Prostate gland (tissue), 2 donors: ENCODE data around the gene SCTR.

Source experiments
- CTCF ChIP-seq, 4 experiments: fragments of 200-600 bp in 2 of 4; fragments of 450-650 bp in 2 of 4; sonication (generic) in 2 of 4; IDR thresholded peaks; 1 replicate in 3 of 4; 2 replicates in 1 of 4; pipeline ENCODE4 v1.5.1; 2016 to 2019; ENCODE audit warnings: antibody characterized with exemption in 4 of 4, mild to moderate bottlenecking in 2 of 4, moderate library complexity in 2 of 4
- POLR2A ChIP-seq: fragments of 450-650 bp; IDR thresholded peaks from one replicate; pipeline ENCODE4 v1.6.1; 2016; ENCODE audit warnings: antibody characterized with exemption, mild to moderate bottlenecking
- POLR2AphosphoS5 ChIP-seq: sonication (generic); formaldehyde crosslinking; IDR thresholded peaks from one replicate; pipeline ENCODE4 v1.6.1; 2017; ENCODE audit warnings: antibody characterized with exemption

GRCh38 chr2:119453972-119454593 lies 70.2 kb downstream of the SCTR start:
- TF ChIP-seq POLR2AphosphoS5 (no peak), POLR2A (no peak), CTCF (IDR thresholded peaks at IDR 0.05) (no peak)
